ENCODE data around the gene FERD3L. TPM values are rescaled to one million over a fixed set of nuclear protein-coding genes. Genes with fewer than 3 reads are reported as not detected.

Gene FERD3L
- total RNA-seq, 1 donor from 2014 or later = not detected

DNA sequence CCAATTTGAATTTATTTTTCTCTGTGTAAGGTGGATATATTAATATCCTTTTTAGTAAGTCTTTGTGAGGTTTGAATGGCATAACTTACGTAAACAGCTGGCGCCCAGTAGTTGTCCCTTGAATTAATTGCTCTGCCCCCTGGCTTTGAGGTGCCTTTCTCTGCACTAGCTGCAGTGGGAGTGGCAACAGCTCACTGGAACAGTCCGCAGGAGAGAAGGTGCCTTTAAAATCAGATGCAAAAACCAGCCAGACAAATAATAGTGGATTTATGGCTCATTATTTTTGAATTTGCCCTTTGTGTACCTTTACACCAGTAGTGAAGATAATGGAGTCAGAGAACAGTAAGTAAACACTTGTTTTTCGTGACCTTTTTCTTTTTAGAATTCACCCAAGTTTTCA lies 11.8 kb downstream of the FERD3L start:
- no peak for DNase-seq (ENCODE audit: low spot score)
- H3K4me1 Mint-ChIP-seq (ENCODE audit: low read depth) = no peaks in the 10 kb centered on the region
- intact Hi-C loops (cut with micrococcal nuclease) = no loop called here
- H3K9me3 Mint-ChIP-seq = no peaks in the 10 kb centered on the region
- no peaks in the 10 kb centered on the region for H3K27me3 Mint-ChIP-seq (ENCODE audit: insufficient read depth)
- no peaks in the 10 kb centered on the region for H3K36me3 Mint-ChIP-seq (ENCODE audit: low read depth)
- no peak overlapping the region for H3K27ac Mint-ChIP-seq
- H3K4me3 Mint-ChIP-seq = no peak overlapping the region

- Mint-ChIP-seq H3K9me3 (no peaks in the 10 kb centered on the region), H3K27me3 (ENCODE audit: insufficient read depth) (peaks cover 4% of the 10 kb centered on the region), H3K4me3 (no peak overlapping the region), H3K36me3 (ENCODE audit: low read depth) (no peaks in the 10 kb centered on the region), H3K27ac (no peak overlapping the region), H3K4me1 (ENCODE audit: low read depth) (no peaks in the 10 kb centered on the region)
- intact Hi-C loops (cut with micrococcal nuclease) = no loop called here
- no peak for DNase-seq (ENCODE audit: low spot score)
Observed at GRCh38 chr7:19128856-19129255, 16.4 kb downstream of the FERD3L start.

DNA sequence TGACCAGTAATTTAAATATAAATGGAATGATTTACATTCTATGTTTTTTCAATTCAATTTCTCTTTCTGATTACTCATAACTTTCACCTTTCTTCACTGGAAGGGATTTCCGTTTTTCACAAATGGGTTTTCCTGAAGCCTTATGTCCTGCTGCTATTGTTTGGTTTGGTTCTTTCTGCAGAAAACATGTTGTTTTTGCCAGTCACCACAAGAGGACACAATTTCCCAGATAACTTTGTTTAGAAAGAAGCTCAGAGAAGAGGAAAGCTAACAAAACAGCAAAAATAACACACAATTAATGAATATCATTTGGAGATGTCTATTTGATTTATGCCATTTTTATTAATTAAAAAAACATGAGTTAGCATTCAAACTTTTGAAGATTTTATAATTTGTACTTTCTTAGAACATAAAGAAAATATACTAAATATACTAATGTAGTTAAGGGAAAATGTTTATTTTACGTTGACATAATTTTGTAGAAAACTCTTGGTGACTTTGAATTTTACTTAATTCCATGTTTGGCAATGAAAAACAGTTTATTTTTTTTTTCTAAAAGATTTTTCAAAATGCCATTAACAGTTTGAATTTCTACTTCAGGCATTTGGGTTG lies 23.1 kb downstream of the FERD3L start:
- no peaks in the 10 kb centered on the region for H3K36me3 Mint-ChIP-seq (ENCODE audit: low read depth)
- no peak overlapping the region for H3K4me3 Mint-ChIP-seq
- no peaks in the 10 kb centered on the region for H3K4me1 Mint-ChIP-seq (ENCODE audit: low read depth)
- H3K9me3 Mint-ChIP-seq = no peaks in the 10 kb centered on the region
- no peak for DNase-seq (ENCODE audit: low spot score)
- no peak overlapping the region for H3K27ac Mint-ChIP-seq
- intact Hi-C loops (cut with micrococcal nuclease) = loop anchor here (2.0 to 5.0 kb wide), 2 partner anchors 15 to 545 kb away; no protein-coding TSS in a partner anchor
- peaks cover 38% of the 10 kb centered on the region for H3K27me3 Mint-ChIP-seq (ENCODE audit: insufficient read depth)

GRCh38 chr7:19119870-19120486 lies 25.2 kb downstream of the FERD3L start:
- H3K9me3 Mint-ChIP-seq = no peaks in the 10 kb centered on the region
- no peaks in the 10 kb centered on the region for H3K36me3 Mint-ChIP-seq (ENCODE audit: low read depth)
- H3K4me1 Mint-ChIP-seq (ENCODE audit: low read depth) = no peaks in the 10 kb centered on the region
- DNase-seq (ENCODE audit: low spot score) = no peak
- intact Hi-C loops (cut with micrococcal nuclease) = loop anchor here (2.0 to 10.0 kb wide), 4 partner anchors 13 to 547 kb away; no protein-coding TSS in a partner anchor
- no peak overlapping the region for H3K4me3 Mint-ChIP-seq
- H3K27me3 Mint-ChIP-seq (ENCODE audit: insufficient read depth) = peaks cover 49% of the 10 kb centered on the region
- H3K27ac Mint-ChIP-seq = no peak overlapping the region

DNA sequence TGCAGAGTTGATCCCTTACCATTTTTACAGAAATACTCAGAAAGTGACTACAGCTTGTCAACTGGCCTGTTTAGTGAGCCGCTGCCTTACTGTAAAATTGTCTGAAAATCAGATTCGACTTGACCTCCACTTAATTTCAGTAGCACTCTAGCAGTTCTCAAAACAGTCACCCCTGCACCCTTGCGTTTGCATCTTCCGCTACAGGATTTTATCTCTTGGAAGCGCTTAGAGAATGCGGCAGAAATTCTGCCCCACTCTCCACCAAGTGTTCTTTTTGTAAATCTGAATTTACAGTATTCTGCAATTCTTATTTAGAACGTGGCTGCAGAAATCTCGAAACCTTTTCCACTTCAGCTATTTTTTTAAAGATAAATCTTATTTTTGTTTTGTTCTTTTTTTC lies 25.8 kb downstream of the FERD3L start:
- no peak overlapping the region for H3K4me3 Mint-ChIP-seq
- no peaks in the 10 kb centered on the region for H3K4me1 Mint-ChIP-seq (ENCODE audit: low read depth)
- no peak overlapping the region for H3K27ac Mint-ChIP-seq
- intact Hi-C loops (cut with micrococcal nuclease) = loop anchor here (5.0 to 10.0 kb wide), 2 partner anchors 262 to 375 kb away; no protein-coding TSS in a partner anchor
- no peaks in the 10 kb centered on the region for H3K36me3 Mint-ChIP-seq (ENCODE audit: low read depth)
- peaks cover 53% of the 10 kb centered on the region for H3K27me3 Mint-ChIP-seq (ENCODE audit: insufficient read depth)
- H3K9me3 Mint-ChIP-seq = no peaks in the 10 kb centered on the region
- no peak for DNase-seq (ENCODE audit: low spot score)

DNA sequence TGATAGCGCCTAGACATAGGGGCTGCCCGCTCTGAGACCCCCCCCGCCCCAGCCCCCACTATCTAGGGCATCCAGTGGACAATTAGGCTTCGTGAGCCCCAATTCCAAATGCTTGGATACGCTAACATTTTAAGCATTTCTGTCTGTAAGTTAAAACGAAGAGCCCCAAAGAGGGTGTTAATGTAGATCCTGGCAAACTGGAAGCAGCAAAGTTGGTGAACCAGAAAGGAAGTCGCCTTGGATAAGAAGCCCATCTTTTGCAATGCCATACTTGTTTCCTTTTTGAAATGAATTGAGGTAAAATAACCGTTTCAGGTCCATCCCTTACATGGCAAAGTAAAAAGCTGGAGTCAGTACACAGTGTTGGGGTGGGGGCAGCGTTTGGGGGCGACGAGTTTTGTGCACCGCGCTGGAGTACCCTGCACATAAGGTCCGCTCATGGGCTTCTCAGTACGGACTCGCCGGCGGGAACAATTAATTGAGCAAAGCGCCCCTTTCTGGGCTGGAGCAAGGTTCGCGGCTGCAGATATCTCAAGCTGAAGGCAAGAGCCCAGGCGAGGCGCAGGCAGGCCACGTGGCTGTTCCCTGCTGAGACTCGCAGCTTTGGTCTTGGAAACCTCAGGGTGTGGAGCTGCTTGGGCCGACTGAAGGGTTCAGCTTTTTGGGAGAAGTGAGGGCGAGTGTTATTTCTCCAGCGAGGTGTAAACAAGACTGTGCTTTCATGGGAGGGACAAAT lies 26.4 kb downstream of the FERD3L start:
- intact Hi-C loops (cut with micrococcal nuclease) = loop anchor here (5.0 to 10.0 kb wide), 2 partner anchors 262 to 374 kb away; no protein-coding TSS in a partner anchor
- peaks cover 57% of the 10 kb centered on the region for H3K27me3 Mint-ChIP-seq (ENCODE audit: insufficient read depth)
- H3K36me3 Mint-ChIP-seq (ENCODE audit: low read depth) = no peaks in the 10 kb centered on the region
- H3K9me3 Mint-ChIP-seq = no peaks in the 10 kb centered on the region
- no peak overlapping the region for H3K27ac Mint-ChIP-seq
- no peak for DNase-seq (ENCODE audit: low spot score)
- no peaks in the 10 kb centered on the region for H3K4me1 Mint-ChIP-seq (ENCODE audit: low read depth)
- H3K4me3 Mint-ChIP-seq = no peak overlapping the region

- no peak for DNase-seq (ENCODE audit: low spot score)
- peak overlapping the region; percentile 71 for H3K4me3 Mint-ChIP-seq
- H3K27me3 Mint-ChIP-seq (ENCODE audit: insufficient read depth) = peaks cover 62% of the 10 kb centered on the region
- no peak overlapping the region for H3K27ac Mint-ChIP-seq
- no peaks in the 10 kb centered on the region for H3K4me1 Mint-ChIP-seq (ENCODE audit: low read depth)
- no peaks in the 10 kb centered on the region for H3K9me3 Mint-ChIP-seq
- intact Hi-C loops (cut with micrococcal nuclease) = loop anchor here (1.0 to 10.0 kb wide), 3 partner anchors 27 to 373 kb away; partner anchors contain the start of gene FERD3L
- no peaks in the 10 kb centered on the region for H3K36me3 Mint-ChIP-seq (ENCODE audit: low read depth)
Observed at GRCh38 chr7:19117870-19118608, 27.2 kb downstream of the FERD3L start.

- Mint-ChIP-seq H3K27ac (no peak within 1 kb of the TSS), H3K27me3 (ENCODE audit: insufficient read depth) (peaks cover 65% of the 10 kb centered on the region), H3K4me1 (ENCODE audit: low read depth) (no peaks in the 10 kb centered on the region), H3K36me3 (ENCODE audit: low read depth) (no peaks in the 10 kb centered on the region), H3K9me3 (no peaks in the 10 kb centered on the region), H3K4me3 (peak within 1 kb of the TSS; percentile 71)
- no peak for DNase-seq (ENCODE audit: low spot score)
- intact Hi-C loops (cut with micrococcal nuclease) = loop anchor here (1.0 to 10.0 kb wide), 3 partner anchors 28 to 372 kb away; partner anchors contain the start of gene FERD3L
Observed at GRCh38 chr7:19117091-19117869, 27.9 kb downstream of the FERD3L start, which contains the start of gene TWIST1. TSS of gene TWIST1 (minus strand) at chr7:19117636. CDS start at chr7:19117321, 315 bp downstream.

DNA sequence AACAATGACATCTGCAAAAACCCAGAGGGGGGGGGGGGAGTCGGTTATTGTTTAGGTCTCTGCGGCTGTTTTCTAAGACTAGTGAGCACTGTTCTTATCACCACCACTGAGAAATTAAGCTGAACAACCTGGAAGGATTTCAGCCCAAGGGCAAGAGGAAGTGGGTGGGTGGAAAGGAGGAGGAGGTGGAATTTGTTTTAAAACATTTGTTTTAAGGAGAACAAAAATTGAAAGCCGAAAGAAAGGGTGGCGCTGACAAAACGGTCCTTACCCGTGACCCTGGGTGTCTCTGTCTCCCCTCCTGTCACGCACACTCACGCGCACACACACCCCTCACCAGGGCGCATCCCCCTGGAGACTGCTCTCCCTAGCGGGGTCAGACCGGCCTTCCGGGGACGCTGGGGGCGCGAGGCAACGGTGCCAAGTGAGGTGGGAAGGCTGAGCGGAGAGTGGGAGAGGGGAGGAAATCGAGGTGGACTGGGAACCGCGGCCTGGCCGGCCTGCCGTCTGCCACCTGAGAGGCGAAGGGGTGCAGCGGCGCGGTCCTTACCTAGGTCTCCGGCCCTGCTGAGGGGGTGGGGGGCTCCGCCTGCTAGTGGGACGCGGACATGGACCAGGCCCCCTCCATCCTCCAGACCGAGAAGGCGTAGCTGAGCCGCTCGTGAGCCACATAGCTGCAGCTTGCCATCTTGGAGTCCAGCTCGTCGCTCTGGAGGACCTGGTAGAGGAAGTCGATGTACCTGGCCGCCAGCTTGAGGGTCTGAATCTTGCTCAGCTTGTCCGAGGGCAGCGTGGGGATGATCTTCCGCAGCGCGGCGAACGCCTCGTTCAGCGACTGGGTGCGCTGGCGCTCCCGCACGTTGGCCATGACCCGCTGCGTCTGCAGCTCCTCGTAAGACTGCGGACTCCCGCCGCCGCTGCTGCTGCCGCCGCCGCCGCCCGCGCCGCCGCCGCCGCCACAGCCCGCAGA lies 28.8 kb downstream of the FERD3L start:
- Mint-ChIP-seq H3K27ac (peak overlapping the region; percentile 64), H3K27me3 (ENCODE audit: insufficient read depth) (peaks cover 68% of the 10 kb centered on the region), H3K36me3 (ENCODE audit: low read depth) (no peaks in the 10 kb centered on the region), H3K9me3 (no peaks in the 10 kb centered on the region), H3K4me3 (peak overlapping the region; percentile 64), H3K4me1 (ENCODE audit: low read depth) (no peaks in the 10 kb centered on the region)
- DNase-seq (ENCODE audit: low spot score) = no peak
- intact Hi-C loops (cut with micrococcal nuclease) = loop anchor here (1.0 to 10.0 kb wide), 4 partner anchors 9 to 372 kb away; partner anchors contain the start of gene FERD3L

DNA sequence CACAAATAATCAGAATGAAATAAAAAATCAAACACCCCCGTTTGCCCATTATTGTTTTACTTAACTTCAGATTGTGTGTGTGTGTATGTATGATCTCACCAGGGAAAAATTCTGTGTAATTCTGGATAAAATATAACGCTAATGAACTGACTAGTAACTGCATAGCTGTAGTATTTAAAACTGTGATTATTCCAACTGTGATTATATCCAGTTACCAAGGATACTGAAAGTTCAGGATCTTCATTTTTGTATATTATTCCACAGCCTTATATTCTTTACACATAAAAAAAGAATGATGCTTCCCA lies 30.7 kb downstream of the FERD3L start:
- DNase-seq (ENCODE audit: low spot score) = no peak
- H3K27ac Mint-ChIP-seq = no peak overlapping the region
- no peaks in the 10 kb centered on the region for H3K36me3 Mint-ChIP-seq (ENCODE audit: low read depth)
- H3K27me3 Mint-ChIP-seq (ENCODE audit: insufficient read depth) = peaks cover 71% of the 10 kb centered on the region
- intact Hi-C loops (cut with micrococcal nuclease) = loop anchor here (5.0 to 10.0 kb wide), 2 partner anchors 370 to 1673 kb away; partner anchors contain the start of gene SP8
- H3K4me1 Mint-ChIP-seq (ENCODE audit: low read depth) = no peaks in the 10 kb centered on the region
- H3K4me3 Mint-ChIP-seq = no peak overlapping the region
- H3K9me3 Mint-ChIP-seq = no peaks in the 10 kb centered on the region

DNA sequence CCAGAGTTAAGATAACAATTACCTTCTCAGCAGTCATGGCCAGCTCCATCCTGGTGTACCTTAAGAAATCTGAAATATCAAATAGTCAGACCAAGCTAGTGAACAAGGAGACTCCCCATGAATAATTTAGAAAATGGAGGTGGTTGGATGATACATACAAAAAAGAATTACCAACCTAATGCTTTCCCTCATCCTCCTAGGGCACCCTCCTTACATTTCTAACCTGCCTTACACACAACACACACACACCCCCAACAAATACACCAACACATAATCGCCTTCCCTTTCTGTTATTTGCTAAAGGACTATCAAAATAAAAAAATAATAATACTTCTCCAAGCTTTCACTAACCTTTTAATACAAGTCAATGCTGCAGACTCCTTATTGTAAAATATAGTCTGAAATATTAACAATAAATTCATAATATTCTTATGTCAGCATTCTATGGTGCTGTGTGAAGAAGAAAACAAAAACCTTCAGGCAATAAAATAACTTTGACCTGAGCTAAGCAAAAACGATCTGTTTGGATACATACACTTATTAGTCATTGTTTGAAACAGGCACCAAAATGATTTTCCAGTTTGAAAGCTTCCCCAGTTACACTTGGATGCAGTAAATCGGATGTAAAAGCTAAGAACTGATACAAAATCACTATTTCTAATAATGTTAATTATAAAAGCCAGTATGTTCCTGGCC lies 31.2 kb downstream of the FERD3L start:
- H3K4me1 Mint-ChIP-seq (ENCODE audit: low read depth) = no peaks in the 10 kb centered on the region
- intact Hi-C loops (cut with micrococcal nuclease) = loop anchor here (5.0 to 10.0 kb wide), 2 partner anchors 369 to 1673 kb away; partner anchors contain the start of gene SP8
- H3K36me3 Mint-ChIP-seq (ENCODE audit: low read depth) = no peaks in the 10 kb centered on the region
- no peak overlapping the region for H3K27ac Mint-ChIP-seq
- peaks cover under 1% of the 10 kb centered on the region for H3K9me3 Mint-ChIP-seq
- DNase-seq (ENCODE audit: low spot score) = no peak
- peaks cover 71% of the 10 kb centered on the region for H3K27me3 Mint-ChIP-seq (ENCODE audit: insufficient read depth)
- H3K4me3 Mint-ChIP-seq = no peak overlapping the region
